PC-9 (cell line): Measurements from ENCODE around the gene CCL4. TPM values are rescaled to one million over a fixed set of nuclear protein-coding genes. Genes with fewer than 3 reads are reported as not detected.
"Not testable (repeated sequence)": the region's sequence is repeated elsewhere in the genome, so short reads cannot be mapped to it uniquely, and the experiment has no call there.

ENCODE experiments used
- BruUV-seq: library from RNA; stranded (reverse); fragments of 400-500 nt; replicated peaks from 2 replicates; lab custom pipeline; 2021; lab: Mats Ljungman, UMichigan
- CTCF ChIA-PET: fragments of 300-600 bp; sonication (Branson Sonifier 250); formaldehyde crosslinking; loops from one replicate; lab custom pipeline; 2022; ENCODE audit warnings: antibody characterized with exemption; lab: Charles Lee
- POLR2A ChIA-PET: fragments of 300-600 bp; sonication (Branson Sonifier 250); formaldehyde crosslinking; loops from one replicate; lab custom pipeline; 2022; ENCODE audit warnings: antibody characterized with exemption; ENCODE audit not compliant: unreplicated experiment; lab: Charles Lee
- DNase-seq, 2 experiments: peaks; one replicate each; pipeline versions ENCODE4 v3.0.0 to v3.0.0-alpha.2; 2015 to 2022; ENCODE audit warnings: mixed read lengths in 1 of 2
- H2AFZ ChIP-seq: fragments of 200-600 bp; sonication (generic); 2 replicates; pipeline ENCODE4 v1.8.1; 2017; ENCODE audit warnings: antibody characterized with exemption
- H3F3A ChIP-seq: fragments of 200-600 bp; sonication (generic); 2 replicates; pipeline ENCODE4 v1.8.1; 2017; ENCODE audit warnings: antibody characterized with exemption, mild to moderate bottlenecking, low read depth; ENCODE audit not compliant: insufficient read depth
- H3K27ac ChIP-seq: fragments of 200-600 bp; sonication (generic); 2 replicates; pipeline ENCODE4 v1.6.1; 2016; ENCODE audit warnings: mixed run types
- H3K27me3 ChIP-seq: fragments of 200-600 bp; sonication (generic); 2 replicates; pipeline ENCODE4 v1.6.1; 2016; ENCODE audit warnings: low read depth, mixed run types; ENCODE audit not compliant: insufficient read depth
- H3K36me3 ChIP-seq: fragments of 200-600 bp; sonication (generic); 2 replicates; pipeline ENCODE4 v1.6.1; 2016; ENCODE audit warnings: low read depth, mixed run types
- H3K4me1 ChIP-seq: fragments of 200-600 bp; sonication (generic); replicated peaks from 2 replicates; pipeline ENCODE4 v1.6.1; 2016; ENCODE audit warnings: mixed run types; ENCODE audit not compliant: insufficient read depth
- H3K4me2 ChIP-seq: fragments of 200-600 bp; sonication (generic); 2 replicates; pipeline ENCODE4 v1.6.1; 2017; ENCODE audit warnings: mixed run types
- H3K4me3 ChIP-seq: fragments of 200-600 bp; sonication (generic); 2 replicates; pipeline ENCODE4 v1.6.1; 2016; ENCODE audit warnings: mixed run types
- H3K79me2 ChIP-seq: fragments of 200-600 bp; sonication (generic); 2 replicates; pipeline ENCODE4 v1.6.1; 2017; ENCODE audit warnings: low read depth, mixed run types
- H3K9me2 ChIP-seq: fragments of 200-600 bp; sonication (generic); 2 replicates; pipeline ENCODE4 v1.8.1; 2017; ENCODE audit warnings: mild to moderate bottlenecking; ENCODE audit not compliant: insufficient read depth
- H3K9me3 ChIP-seq: fragments of 200-600 bp; sonication (generic); 2 replicates; pipeline ENCODE4 v1.8.1; 2016; ENCODE audit warnings: low read depth; ENCODE audit not compliant: insufficient read depth
- H4K20me1 ChIP-seq: fragments of 200-600 bp; sonication (generic); 2 replicates; pipeline ENCODE4 v1.8.1; 2017; ENCODE audit not compliant: insufficient read depth
- EZH2 ChIP-seq: fragments of 200-600 bp; sonication (generic); IDR thresholded peaks from 2 replicates; pipeline ENCODE4 v1.8.0; 2017; ENCODE audit warnings: antibody characterized with exemption, low read depth
- intact Hi-C: fragments of 100-400 bp; cut with micrococcal nuclease; formaldehyde crosslinking; loops from one replicate; pipeline ENCODE4 v1.10.0; 2022; ENCODE audit not compliant: unreplicated experiment
- total RNA-seq: library from RNA; stranded (reverse); gene quantifications from 2 replicates; pipeline ENCODE4 v1.2.3, GENCODE V29; 2021
- TF ChIP-seq, protein P1 (sequence below): fragments of 200-600 bp; sonication (generic); conservative IDR thresholded peaks from 2 replicates; pipeline ENCODE4 v1.6.1; 2017; ENCODE audit warnings: mixed run types, antibody characterized with exemption, mild to moderate bottlenecking, moderate library complexity

CCL4 gene
- total RNA-seq, 1 experiment from 2014 or later: not detected

DNA sequence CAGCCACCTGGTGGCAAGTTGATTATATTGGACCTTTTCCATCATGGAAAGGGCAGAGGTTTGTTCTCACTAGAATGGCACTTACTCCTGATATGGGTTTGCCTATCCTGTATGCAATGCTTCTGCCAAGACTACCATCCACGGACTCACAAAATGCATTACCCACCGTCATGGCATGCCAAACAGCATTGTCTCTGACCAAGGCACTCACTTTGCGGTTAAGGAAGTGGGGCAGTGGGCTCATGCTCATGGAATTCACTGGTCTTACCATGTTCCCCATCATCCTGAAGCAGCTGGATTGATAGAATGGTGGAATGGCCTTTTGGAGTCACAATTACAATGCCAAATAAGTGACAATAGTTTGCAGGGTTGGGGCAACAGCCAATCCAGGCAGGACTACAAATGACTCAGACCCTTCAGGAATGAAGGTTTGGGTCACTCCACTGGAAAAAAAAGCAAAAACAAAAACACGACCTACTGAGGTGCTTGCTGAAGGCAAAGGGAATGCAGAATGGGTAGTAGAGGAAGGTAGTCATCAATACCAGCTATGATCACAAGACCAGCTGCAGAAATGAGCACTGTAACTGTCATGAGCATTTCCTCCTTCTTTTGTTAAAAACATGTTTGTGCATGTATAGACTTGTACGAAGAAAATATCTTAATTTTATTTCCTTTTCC, 11.5 kb downstream of the CCL4 start:
- intact Hi-C loops, POLR2A ChIA-PET, BruUV-seq: not testable (repeated sequence)

DNA sequence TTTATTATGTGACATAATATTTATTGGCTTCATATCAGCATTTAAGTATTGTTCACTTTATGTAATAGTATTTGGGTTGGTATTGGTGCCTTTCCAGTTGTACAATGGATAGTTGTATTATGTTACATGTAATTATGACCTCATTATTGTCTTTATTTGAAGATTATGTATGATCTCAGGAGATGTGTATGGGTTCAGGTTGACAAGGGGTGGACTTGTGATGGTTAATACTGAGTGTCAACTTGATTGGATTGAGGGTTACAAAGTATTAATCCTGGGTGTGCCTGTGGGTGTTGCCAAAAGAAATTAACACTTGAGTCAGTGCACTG, 12.0 kb downstream of the CCL4 start:
- H3K4me2 ChIP-seq, intact Hi-C loops, H3K27ac ChIP-seq, POLR2A ChIA-PET, H4K20me1 ChIP-seq, H3K79me2 ChIP-seq, H3K36me3 ChIP-seq, H3K9me3 ChIP-seq, H2AFZ ChIP-seq, H3K9me2 ChIP-seq, H3K4me1 ChIP-seq, BruUV-seq, H3K4me3 ChIP-seq, H3F3A ChIP-seq, H3K27me3 ChIP-seq, CTCF ChIA-PET, DNase-seq: not testable (repeated sequence)

More for the DNA sequence above, 11.5 kb downstream of the CCL4 start:
- H3F3A ChIP-seq, H3K9me3 ChIP-seq, CTCF ChIA-PET, H3K4me2 ChIP-seq, DNase-seq, H3K36me3 ChIP-seq, H3K27me3 ChIP-seq, H3K9me2 ChIP-seq, H4K20me1 ChIP-seq, H3K27ac ChIP-seq, H3K4me1 ChIP-seq, H3K79me2 ChIP-seq, H3K4me3 ChIP-seq, H2AFZ ChIP-seq: not testable (repeated sequence)

DNA sequence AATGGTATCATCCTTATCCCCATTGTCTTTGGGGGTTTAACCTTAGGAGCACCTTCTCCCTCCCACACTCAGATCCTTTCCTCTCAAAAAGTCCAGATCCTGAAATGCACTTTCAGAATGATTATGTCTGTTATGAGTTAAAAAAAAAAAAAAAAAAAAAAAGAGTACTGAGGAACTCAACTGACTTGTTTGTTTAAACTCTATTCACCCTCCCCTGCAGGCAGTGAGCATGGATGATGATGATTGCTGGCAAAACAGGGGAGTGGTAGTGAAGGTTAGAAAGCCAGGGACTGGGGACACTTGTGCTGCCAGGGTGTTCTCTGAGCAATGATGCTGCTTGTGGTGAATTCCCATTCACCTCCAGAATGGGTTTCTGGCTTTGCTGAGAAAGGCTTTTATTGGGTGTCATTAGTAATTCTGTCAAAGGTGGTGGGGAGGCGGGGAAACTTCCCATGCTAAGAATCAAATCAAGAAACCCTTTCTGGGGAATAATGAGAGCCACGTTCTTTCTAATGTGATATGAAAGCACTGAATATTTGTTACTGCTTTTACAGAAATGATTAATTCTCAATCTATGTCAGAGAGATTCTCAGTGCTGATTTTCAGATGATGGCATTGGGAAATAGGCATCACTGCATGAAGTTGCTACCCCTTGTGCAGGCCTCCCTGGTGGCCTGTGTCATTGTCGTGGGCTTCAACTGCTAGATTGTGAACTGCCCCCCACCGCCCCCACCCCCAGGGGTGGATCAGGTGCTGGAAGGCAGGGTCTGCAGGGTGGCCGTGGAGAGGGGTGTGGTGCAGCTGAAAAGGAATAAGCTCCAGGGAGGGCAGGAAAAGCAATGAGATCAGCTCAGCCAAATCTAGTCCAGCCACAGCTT, 14.1 kb downstream of the CCL4 start:
- Histone ChIP-seq H3F3A (no peaks in the 10 kb centered on the region), H3K36me3 (no peaks in the 10 kb centered on the region), H3K27me3 (no peaks in the 10 kb centered on the region; the same call in 1 of the 2 replicates), H3K27ac (no peak overlapping the region), H3K79me2 (no peaks in the 10 kb centered on the region), H3K9me2 (no peaks in the 10 kb centered on the region), H4K20me1 (no peaks in the 10 kb centered on the region), H3K4me1 (no peaks in the 10 kb centered on the region), H3K4me3 (no peak overlapping the region), H3K4me2 (no peak overlapping the region), H3K9me3 (no peaks in the 10 kb centered on the region), H2AFZ (no peak overlapping the region)
- DNase-seq: no peak
- TF ChIP-seq, protein P1, sequence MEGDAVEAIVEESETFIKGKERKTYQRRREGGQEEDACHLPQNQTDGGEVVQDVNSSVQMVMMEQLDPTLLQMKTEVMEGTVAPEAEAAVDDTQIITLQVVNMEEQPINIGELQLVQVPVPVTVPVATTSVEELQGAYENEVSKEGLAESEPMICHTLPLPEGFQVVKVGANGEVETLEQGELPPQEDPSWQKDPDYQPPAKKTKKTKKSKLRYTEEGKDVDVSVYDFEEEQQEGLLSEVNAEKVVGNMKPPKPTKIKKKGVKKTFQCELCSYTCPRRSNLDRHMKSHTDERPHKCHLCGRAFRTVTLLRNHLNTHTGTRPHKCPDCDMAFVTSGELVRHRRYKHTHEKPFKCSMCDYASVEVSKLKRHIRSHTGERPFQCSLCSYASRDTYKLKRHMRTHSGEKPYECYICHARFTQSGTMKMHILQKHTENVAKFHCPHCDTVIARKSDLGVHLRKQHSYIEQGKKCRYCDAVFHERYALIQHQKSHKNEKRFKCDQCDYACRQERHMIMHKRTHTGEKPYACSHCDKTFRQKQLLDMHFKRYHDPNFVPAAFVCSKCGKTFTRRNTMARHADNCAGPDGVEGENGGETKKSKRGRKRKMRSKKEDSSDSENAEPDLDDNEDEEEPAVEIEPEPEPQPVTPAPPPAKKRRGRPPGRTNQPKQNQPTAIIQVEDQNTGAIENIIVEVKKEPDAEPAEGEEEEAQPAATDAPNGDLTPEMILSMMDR: no peak
- TF ChIP-seq EZH2: no peak
- no TSS peak for BruUV-seq
- ChIA-PET POLR2A (no interaction called here), CTCF (no interaction called here)
- intact Hi-C loops: no loop called here
